Glomerular visceral epithelial cell (primary cell): ENCODE measurements around the gene FNDC10.
A peak's percentile ranks its signal among the peaks of the same experiment; 100 is the strongest.
"Not testable (repeated sequence)": the region's sequence is repeated elsewhere in the genome, so short reads cannot be mapped to it uniquely, and the experiment has no call there.

Source experiments
- DNase-seq: peaks from one replicate; pipeline ENCODE4 v3.0.0-alpha.2; 2016; ENCODE audit errors: extremely low spot score

Gene FNDC10

DNA sequence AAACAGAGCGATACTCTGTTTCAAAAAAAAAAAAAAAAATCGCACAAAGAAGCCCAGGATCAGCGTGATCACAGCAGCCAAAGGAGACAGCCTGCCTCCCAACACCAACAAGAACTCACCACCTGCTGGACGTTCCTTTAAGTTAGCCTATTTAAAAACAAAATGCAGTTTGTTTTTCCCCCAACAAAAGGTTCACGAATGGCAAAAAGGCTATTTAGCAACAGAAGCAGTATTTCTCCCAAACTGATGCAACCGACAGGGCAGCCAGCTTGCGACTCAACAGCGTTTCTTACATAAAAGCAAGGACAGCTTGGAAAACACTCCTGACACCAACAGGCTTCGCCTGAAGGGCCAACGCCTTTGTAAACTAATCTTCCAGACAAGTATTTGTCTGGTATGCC, 32.0 kb downstream of the FNDC10 start:
- no peak for DNase-seq

DNA sequence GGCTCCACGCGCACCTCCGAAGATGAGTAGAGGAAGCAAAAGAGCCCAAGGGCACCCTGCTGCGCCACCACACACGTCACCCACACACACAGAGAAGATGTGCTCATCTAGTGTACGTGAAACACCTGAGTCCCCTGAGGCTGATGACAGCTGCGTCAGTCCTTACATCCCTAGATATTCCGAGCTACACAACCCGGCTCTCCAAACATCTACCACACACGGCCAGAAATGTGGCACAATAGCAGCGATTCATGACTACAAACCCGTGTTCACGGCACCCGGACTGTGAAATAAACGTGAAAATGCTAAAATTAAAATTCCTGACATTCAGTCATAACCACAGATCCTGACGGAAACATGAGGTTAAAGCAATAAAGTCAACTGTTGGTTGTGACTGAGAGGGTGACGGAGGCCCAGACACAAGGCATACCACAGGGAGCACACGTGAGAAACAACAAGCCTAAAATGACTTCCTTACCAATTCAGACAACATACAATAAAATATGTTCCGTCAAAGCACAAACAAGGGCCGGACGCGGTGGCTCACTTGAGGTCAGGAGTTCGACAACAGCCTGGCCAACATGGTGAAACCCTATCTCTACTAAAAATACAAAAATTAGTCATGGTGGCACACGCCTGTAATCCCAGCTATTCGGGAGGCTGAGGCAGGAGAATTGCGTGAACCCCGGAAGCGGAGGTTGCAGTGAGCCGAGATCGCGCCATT, 32.6 kb downstream of the FNDC10 start:
- DNase-seq, result no peak

DNA sequence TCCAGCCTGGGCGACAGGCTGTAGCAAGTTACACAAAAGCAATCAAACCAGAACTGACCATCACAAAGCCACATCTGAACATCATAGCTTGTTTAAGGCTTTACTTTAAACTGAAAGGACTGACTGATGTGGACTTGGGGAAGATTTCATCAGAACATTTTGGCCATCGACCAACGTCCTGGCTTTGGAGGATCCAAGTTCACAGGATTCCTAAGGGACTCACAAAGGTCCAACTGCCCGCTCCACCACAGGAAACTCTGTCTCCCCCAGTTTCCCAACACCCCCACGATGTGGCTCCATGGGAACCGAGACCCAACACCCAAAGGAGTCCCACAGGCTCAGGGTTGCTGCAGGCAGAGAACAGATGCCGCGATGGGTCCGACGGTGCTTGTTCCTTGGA, 34.6 kb downstream of the FNDC10 start:
- no peak for DNase-seq

DNA sequence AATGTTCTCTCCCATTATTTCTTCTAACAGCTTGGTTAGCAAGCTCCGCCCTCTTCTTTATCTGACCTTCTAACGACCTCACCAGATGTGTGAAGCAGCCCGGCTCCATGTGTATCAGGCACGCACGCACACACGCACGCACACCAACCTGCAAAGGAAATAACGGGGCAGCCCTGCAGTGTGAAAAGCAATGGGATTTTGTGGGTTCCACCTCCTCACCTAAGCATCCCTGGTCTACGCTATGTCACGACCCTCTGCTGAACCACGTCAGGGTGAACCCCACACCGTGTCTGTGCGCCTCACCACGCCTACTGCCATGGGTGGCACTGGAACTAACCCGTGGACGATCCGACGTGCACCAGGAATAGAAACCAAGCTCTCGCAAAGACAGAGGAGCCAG, 35.7 kb downstream of the FNDC10 start:
- no peak for DNase-seq

DNA sequence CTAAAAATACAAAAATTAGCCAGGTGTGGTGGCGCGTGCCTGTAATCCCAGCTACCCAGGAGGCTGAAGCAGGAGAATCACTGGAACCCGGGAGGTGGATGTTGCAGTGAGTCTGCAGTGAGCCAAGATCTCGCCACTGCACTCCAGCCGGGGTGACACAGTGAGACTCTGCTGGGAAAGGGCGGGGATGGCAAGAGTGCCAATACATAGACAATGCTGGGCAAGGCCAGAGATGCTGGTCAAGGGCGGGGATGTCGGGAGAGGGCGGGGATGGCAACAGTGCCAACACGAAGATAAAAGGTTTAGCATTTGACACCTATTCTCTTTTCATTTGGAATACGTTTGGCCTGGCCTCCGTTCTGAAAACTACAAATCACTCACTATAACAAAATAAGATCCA, 36.2 kb downstream of the FNDC10 start:
- no peak for DNase-seq

DNA sequence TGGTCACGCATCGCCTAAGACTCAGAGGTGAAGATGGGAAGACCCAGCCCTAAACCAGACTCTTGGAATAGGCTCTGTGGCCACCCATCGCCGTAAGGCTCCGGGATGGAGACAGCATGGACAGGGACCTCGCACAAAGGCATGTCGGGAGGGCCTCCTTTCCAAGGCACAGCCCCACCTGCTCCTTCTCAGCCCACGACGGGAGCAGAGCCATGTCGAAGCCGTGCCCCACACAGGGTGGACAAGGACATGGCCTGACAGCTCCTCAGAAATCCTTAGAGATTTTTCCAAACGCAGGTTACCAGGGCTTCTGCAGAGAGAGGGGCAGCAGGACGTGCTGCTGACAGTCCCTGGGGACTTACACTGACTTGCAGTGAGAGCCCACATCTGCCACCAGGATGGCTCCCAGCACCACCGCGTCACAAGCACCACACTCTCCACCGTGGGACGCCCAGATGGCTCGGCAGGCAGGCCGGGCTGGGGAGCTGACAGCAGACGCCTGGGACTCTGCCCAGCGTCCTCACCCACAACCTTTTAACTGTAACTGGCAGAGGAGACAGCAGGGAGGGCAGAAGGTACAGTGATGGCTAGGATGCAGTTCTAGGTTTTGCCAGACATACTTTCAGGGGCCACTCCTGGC, 37.3 kb downstream of the FNDC10 start:
- DNase-seq, result no peak

DNA sequence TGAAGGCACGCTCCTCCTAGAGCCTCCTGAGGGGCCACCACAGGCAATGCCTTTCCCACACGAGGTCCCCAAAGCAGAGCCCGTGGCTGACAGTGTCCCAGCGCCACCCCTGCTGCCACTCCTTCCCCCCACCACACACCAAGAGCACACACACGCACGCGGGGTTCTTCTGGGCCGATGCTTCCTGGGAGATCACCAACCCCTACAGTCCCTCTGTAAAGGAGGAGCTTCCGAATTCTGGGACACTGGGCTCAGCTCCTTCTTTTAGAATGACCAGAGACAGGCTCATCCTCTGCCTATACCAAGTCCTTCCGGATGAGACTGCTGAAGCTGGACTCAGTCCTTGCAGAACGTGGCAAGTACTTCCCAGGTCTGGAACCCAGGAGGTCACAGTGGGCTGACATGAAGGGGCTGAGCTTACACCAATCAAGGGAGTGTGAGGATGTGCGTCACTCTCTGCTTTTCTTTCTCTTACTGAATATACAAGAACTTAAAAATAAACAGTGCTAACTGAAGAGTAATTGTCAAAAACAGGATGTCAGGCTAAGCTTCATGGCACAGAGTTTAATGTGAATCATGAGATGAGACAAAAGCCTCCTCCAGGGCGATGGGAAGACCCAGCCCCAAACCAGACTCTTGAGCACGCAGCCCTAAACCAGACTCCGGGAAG, 38.0 kb downstream of the FNDC10 start:
- DNase-seq, result no peak

DNA sequence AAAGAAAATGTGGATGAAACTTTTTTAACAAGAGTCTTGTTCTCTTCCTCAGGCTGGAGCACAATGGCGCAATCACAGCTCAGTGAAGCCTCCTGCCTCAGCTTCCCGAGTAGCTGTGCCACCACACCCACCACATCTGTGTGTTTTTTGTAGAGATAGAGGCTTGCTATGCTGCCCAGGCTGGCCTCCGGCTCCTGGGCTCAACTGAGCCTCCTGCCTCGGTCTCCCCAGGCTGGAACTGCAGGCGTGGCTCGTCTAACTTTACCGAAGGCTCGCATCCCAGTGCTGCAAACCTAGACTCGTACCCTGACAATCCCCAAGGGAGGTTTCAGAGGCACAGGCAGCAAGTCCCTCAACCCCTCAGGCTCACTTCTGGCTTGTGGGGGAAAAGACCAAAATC, 39.8 kb downstream of the FNDC10 start:
- no peak for DNase-seq

DNA sequence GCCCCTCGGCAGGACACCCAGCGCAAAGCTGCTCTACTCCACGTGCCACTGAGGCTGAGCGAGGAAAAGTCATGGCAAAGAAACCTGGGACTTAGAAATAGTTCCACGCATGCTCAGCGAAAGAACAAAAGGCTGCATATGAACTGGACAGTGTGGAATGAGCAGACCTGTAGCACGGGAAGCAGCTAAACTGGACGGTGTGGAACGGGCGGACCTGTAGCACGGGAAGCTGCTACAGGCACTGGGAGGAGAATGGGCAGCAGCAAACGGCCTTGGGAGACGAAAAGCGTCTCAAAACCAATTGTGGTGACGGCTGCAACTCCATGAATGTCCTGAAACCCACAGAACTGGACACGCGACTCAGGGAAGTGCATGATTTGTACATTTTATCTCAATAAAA, 40.9 kb downstream of the FNDC10 start:
- DNase-seq, result no peak

DNA sequence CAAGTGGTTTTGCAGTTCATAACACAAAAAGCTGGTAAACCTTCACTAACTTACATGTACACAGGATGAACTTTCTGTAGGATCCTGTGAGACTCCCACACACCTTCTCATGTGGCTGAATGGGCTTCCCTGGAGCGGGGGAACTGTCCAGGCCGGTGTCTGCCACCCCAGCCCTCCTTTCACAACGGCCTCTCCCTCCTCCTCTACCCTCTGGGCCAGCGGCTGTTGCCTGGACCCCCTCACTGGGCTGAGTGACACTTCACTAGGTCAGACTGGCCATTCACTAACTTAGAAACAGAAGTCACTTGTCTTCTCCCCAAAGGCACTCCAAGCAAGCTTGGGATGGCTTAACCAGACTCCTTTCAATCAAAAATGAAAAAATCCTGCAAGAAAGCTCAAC, 41.3 kb downstream of the FNDC10 start:
- DNase-seq, result no peak

DNA sequence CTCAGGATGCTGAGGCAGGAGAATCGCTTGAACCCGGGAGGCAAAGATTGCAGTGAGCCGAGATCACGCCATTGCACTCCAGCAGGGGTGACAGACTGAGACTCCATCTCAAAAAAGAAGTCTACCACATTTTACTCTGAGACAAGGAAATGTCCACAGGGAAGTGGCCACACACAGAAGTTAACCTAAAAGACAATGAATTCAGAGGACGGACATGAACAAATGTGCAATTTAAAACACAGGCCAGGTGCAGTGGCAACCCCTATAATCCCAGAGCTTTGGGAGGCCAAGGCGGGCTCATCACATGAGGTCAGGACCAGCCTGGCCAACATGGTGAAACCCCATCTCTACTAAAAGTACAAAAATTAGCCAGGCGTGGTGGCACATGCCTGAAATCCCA, 42.2 kb downstream of the FNDC10 start:
- DNase-seq, result not testable (repeated sequence)

DNA sequence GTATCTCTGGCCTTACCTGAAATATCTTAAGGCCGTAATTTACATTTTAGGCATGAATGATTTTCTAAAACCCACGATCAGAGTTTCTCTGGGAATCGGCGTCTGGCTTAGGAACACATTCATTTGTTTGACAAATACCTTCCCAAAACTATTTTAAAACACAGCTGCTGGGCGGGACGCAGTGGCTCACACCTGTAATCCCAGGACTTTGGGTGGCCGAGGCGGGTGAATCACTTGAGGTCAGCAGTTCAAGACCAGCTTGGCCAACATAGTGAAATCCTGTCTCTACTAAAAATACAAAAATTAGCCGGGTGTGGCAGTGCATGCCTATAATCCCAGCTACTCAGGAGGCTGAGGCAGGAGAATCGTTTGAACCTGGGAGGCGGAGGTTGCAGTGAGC, 43.0 kb downstream of the FNDC10 start:
- not testable (repeated sequence) for DNase-seq

DNA sequence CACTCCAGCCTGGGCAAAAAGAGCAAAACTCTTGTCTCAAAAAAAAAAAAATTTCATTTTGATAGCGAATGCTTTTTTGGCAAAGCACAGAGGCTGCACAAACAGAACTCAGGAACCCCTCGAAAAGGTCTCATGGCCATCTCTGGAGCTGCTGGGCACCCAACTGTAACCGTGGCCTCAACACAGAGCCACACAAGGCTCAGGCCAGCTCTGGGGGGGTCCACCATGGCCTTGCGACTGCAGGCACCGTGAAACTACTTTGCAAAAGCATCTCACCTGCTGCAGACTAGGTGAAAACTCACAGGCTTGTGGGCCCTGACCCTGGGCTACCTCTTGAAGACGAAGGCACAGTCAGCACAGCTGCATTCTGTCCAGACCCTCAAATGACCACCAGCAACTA, 43.4 kb downstream of the FNDC10 start:
- DNase-seq, result no peak

DNA sequence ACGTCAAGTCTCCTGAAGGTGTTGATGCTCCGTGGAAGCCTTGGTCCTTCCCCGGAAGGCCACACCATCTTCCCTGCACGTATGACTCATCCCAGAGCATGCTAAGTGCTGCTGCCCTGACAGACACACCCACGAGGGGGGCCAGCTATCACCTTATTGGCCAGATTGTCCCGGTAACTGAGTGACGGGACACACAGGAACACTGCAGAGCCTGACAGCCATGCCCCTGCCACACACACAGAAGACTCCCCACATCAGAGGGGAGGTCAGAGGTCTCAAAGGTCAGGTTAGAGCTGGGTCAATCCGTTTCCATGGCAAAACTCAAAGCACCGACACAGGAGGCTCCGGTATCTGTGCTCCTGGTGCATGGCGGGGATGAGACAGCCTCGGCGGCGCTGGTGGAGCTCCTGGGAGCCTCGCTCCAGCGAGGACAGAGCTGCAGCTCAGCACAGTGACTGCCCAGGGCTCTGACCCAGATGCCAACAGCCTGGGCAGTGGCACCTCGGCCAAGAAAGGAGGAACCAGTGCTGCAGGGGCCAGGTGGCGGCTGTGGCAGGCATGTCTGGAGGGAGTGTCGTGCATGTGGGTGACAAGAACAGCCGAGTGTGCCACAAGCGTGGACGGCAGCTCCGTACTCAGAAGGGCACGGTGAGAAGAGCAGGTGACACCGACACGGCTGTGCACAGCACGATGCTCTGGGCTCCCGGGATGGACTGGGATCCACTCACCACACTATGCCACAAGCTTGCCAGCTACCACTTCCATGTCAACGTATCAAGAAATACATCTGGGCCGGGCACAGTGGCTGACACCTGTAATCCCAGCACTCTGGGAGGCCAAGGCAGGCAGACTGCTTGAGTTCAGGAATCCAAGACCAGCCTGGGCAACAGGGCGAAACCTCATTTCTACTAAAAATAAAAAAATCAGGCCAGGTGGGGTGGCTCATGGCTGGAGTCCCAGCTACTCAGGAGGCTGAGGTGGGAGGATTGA, 44.7 kb downstream of the FNDC10 start:
- peak; percentile 62 for DNase-seq

DNA sequence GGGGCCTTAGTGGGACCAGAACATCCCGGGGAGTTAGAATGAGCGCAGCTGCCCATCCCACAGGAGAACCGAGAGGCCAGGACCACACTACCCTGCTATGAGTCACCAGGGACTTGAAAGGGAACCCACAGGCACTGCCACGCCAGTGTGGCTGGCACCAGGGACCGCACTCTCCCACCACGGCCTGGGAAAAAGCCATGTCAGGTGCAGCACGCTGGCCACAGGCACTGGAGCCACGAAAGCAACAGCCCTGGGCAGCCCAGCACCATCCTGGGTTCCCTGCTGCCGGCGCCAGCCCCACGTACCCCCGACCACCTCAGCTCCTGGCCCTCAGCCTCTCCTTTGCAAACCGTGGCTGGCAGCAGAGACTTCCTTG, 45.4 kb downstream of the FNDC10 start:
- no peak for DNase-seq

DNA sequence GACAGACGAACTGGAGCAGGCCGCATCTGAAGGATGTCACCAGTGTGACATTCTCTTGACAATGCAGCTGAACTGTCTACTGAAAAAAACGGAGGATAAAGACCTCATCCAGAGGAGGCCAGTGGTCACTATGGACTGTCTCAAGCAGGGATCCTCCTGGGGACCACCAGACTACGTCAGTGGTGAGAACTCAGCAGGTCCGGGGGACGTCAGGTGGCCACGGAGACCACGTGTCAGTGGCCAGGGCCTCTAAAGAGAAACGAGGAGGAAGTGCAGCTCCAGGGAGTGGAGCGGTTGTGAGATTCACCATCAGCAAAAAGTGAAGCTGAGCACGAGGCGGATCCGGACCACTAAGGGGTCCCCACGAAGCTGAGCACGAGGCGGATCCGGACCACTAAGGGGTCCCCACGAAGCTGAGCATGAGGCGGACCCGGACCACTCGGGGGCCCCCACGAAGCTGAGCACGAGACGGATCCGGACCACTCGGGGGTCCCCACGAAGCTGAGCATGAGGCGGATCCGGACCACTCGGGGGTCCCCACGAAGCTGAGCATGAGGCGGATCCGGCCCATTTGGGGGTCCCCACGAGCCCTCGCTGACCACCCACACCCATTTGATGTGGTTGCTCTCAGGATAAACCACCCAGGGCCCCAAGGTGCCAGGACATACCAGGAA, 46.0 kb downstream of the FNDC10 start:
- DNase-seq, result no peak

DNA sequence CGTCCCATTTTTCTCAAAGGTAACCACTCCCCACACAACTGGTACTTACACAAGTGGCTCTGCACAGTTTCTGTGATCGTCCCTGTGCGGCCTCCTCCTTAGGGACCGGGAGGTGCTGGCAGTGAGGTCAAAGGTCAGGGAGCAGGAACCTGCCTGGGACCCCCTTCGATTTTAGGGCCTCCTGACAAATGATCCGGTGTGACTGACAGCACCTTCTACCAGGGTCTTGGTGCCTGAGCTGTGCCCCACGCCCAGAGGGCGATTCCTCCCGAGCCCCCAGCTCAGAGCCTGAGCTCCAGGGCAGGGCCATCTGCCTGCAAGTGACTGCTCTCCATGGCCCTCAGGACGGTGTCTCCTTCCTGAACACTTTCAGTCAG, 47.7 kb downstream of the FNDC10 start:
- no peak for DNase-seq

DNA sequence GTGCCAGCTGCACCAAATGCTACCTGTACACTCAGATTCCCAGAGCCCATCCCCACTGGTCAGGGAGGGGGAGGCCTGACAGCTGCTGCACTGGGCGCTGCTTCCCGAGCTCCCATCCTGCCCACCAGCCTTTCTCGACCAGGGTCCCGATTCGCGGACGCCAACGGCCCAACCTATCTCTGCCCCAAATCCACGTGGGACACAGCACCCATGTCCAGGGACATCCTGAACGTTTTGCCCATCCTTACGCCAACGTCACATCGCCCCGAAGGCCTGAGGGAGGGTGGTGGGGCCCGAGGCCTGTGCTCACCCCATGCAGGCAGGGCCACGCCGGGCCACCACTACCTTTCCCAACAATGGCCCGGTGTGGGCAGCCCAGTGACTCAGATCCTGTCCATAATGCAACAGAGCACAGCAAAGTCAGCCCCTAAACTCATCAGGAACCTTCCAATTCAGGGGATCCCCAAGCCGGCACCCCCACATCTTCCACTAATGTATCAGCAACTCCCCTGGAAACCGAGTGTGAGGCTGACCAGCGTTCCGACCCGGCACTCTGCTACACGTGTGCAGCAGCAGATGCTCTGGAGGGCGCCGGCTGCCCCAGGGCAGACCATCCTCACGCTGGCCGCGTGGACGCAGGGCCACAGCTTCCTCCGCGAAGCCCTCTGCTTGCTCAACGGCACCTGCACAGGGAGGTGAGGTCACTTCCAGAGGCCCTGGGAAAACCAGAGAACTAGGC, 48.2 kb downstream of the FNDC10 start:
- no peak for DNase-seq

DNA sequence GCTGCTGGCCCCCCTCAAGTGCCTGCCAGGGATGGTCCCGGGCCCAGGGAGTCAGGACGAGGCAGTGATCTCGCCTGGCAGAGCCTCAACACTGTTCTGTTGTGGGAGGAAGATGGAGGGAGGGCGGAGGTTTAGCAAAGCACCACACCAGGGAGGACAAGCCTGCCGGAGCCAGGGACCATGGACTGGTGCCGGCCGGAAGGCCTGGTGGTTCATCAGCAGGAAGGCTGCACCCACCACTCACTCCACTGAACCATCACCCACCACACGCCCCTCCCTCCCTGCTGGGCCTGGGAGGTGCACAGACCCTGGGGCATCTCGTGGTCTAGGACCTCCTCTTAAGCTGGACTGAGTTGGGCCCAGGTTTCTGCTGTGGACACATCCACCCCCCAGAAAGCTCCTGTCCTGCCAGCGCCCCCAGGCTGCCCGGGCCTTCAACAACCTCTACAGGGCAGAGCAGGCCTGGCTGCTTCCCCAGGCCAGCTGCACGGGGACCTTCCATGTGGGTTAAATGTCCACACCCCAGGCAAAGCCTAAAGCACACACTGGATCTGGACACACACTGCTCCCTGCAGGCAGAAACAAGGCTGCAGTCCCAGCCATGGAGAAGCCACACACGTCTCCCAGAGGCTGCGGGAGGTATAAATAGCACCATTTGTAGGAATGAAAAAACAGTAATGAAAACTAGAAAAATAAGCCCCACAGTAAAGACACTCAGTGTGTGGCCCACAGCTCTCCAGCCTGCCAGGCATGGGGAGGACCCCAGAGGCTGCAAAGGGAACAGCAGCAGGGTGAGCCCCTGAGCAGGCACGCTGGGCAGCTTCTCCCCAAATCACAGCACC, 49.1 kb downstream of the FNDC10 start:
- no peak for DNase-seq

DNA sequence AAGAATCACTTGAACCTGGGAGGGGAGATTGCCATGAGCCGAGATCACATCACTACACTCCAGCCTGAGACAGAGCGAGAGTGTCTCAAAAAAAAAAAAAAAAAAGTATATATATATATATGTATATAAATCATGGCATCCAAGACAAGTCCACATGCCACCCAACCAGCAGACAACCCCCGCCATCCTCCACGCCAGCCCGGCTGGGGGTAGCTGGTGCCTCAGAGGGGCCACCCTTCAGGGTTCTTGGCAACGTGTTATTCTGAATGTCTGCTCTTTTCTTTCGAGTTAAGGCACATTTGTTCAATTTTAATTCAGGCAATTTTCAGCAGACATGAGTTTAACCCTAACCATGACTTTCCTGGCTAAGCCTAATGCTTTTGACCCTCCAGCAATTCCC, 49.8 kb downstream of the FNDC10 start:
- no peak for DNase-seq
